Body of pancreas (tissue), 4 donors: ENCODE data around the gene DZIP1. TPM values are rescaled to one million over a fixed set of nuclear protein-coding genes. Genes with fewer than 3 reads are reported as not detected.

Experiments
- ATAC-seq: fragments of 150-250 bp; one replicate; pipeline ENCODE4 v1.9.1; 2016
- DNase-seq, 4 donors: peaks; one replicate each; pipeline ENCODE4 v3.0.0-alpha.2; 2019
- H3K27ac ChIP-seq, 4 donors: fragments of 200-600 bp; sonication (generic); 1 replicate in 3 of 4; 2 replicates in 1 of 4; pipeline versions ENCODE4 v1.5.1 to v1.6.1; 2016 to 2019; ENCODE audit warnings: mild to moderate bottlenecking in 1 of 4, mixed read lengths in 1 of 4, moderate library complexity in 1 of 4
- H3K27me3 ChIP-seq, 2 donors: fragments of 200-600 bp; sonication (generic); one replicate each; pipeline ENCODE4 v1.6.0; 2016; ENCODE audit warnings: mild to moderate bottlenecking in 1 of 2
- H3K36me3 ChIP-seq, 2 donors: fragments of 200-600 bp; sonication (generic); replicated peaks in 1 of 2; 2 replicates each; pipeline ENCODE4 v1.5.1; 2016; ENCODE audit warnings: low read depth in 2 of 2; ENCODE audit not compliant: insufficient read depth in 1 of 2
- H3K4me1 ChIP-seq: fragments of 200-600 bp; sonication (generic); one replicate; pipeline ENCODE4 v1.6.0; 2016
- H3K4me3 ChIP-seq, 2 donors: fragments of 200-600 bp; sonication (generic); 1 replicate in 1 of 2; 2 replicates in 1 of 2; pipeline ENCODE4 v1.5.1; 2016 to 2019
- H3K9me3 ChIP-seq, 3 donors: fragments of 200-600 bp; sonication (generic); 1 replicate in 2 of 3; 2 replicates in 1 of 3; pipeline ENCODE4 v1.5.1; 2016
- CTCF ChIP-seq, 7 experiments: fragments of 450-650 bp in 4 of 7; fragments of 200-600 bp in 3 of 7; sonication (generic) in 3 of 7; IDR thresholded peaks; one replicate each; pipeline ENCODE4 v1.5.1; 2016 to 2019; ENCODE audit warnings: antibody characterized with exemption in 7 of 7
- POLR2A ChIP-seq, 3 donors: fragments of 450-650 bp; IDR thresholded peaks; one replicate each; pipeline ENCODE4 v1.6.1; 2016; ENCODE audit warnings: antibody characterized with exemption in 3 of 3, mild to moderate bottlenecking in 2 of 3
- WGBS, 2 donors: methylation state at CpG; one replicate each; pipeline ENCODE4 v1.1.5; 2017; 5-methylcytosine and 5-hydroxymethylcytosine counted together
- intact Hi-C: fragments of 100-400 bp; cut with DNase I; formaldehyde crosslinking; loops from one replicate; pipeline ENCODE4 v1.15.1; 2023
- total RNA-seq, 2 donors: library from RNA; depleted of rRNA; stranded (reverse); fragments of >200 nt; gene quantifications; one replicate each; pipeline ENCODE4 v1.1.0, GENCODE V29; 2016

The DZIP1 gene
- total RNA-seq, 2 donors from 2014 or later, result 17.5 to 42.0 TPM

GRCh38 chr13:95544293-95544692 is 100.2 kb downstream of the DZIP1 start:
- Histone ChIP-seq H3K9me3 (no peaks in the 10 kb centered on the region), H3K27me3 (no peaks in the 10 kb centered on the region), H3K36me3 (no peaks in the 10 kb centered on the region), H3K4me1 (peaks cover 22% of the 10 kb centered on the region), H3K4me3 (no peak overlapping the region), H3K27ac (no peak overlapping the region)
- DNase-seq (no peak), ATAC-seq (no peak)
- intact Hi-C loops, result no loop called here
- no peak for TF ChIP-seq CTCF (IDR thresholded peaks at IDR 0.05)
- no peak for TF ChIP-seq POLR2A (IDR thresholded peaks at IDR 0.05)
- 50 to 62% methylated on average over 2 of the region's 2 CpGs for WGBS, 2 donors

GRCh38 chr13:95541911-95542474 is 102.5 kb downstream of the DZIP1 start:
- ATAC-seq, result no peak
- H3K27ac ChIP-seq, result peak overlapping the region; percentile 25 to 77 (median 57)

GRCh38 chr13:95541308-95541707 is 103.2 kb downstream of the DZIP1 start:
- Histone ChIP-seq H3K27me3 (no peaks in the 10 kb centered on the region), H3K4me1 (peaks cover 44% of the 10 kb centered on the region), H3K27ac (peak overlapping the region; percentile 45 to 77 (median 57)), H3K4me3 (no peak overlapping the region), H3K9me3 (no peaks in the 10 kb centered on the region), H3K36me3 (no peaks in the 10 kb centered on the region)
- ATAC-seq, result no peak
- intact Hi-C loops, result no loop called here
- DNase-seq, result no peak
- WGBS, 2 donors, result 12 to 15% methylated on average over 2 of the region's 2 CpGs
- TF ChIP-seq POLR2A (IDR thresholded peaks at IDR 0.05), result no peak
- TF ChIP-seq CTCF (IDR thresholded peaks at IDR 0.05), result no peak

More at GRCh38 chr13:95541911-95542474, 102.5 kb downstream of the DZIP1 start:
- Histone ChIP-seq H3K4me1 (peaks cover 38% of the 10 kb centered on the region), H3K36me3 (no peaks in the 10 kb centered on the region), H3K4me3 (no peak overlapping the region), H3K27me3 (no peaks in the 10 kb centered on the region), H3K9me3 (no peaks in the 10 kb centered on the region)
- TF ChIP-seq POLR2A (IDR thresholded peaks at IDR 0.05), result no peak
- WGBS, 2 donors, result 70 to 73% methylated on average over 8 of the region's 8 CpGs
- no peak for DNase-seq
- intact Hi-C loops, result no loop called here

GRCh38 chr13:95540888-95541287 is 103.6 kb downstream of the DZIP1 start:
- Histone ChIP-seq H3K4me3 (no peak overlapping the region), H3K9me3 (no peaks in the 10 kb centered on the region), H3K27ac (peak overlapping the region; percentile 45 to 77 (median 57)), H3K36me3 (no peaks in the 10 kb centered on the region), H3K27me3 (no peaks in the 10 kb centered on the region), H3K4me1 (peaks cover 48% of the 10 kb centered on the region)
- ATAC-seq, result peak; percentile 96
- no peak for TF ChIP-seq CTCF (IDR thresholded peaks at IDR 0.05)
- no peak for TF ChIP-seq POLR2A (IDR thresholded peaks at IDR 0.05)
- intact Hi-C loops, result no loop called here
- 5 to 7% methylated on average over 6 of the region's 6 CpGs for WGBS, 2 donors
- peak; percentile 88 to 95 (median 90) for DNase-seq

GRCh38 chr13:95536632-95537241 is 107.8 kb downstream of the DZIP1 start:
- Histone ChIP-seq H3K4me1 (peaks cover 66% of the 10 kb centered on the region), H3K27me3 (no peaks in the 10 kb centered on the region), H3K4me3 (no peak overlapping the region), H3K27ac (peak overlapping the region in 3 of 4 donors; percentile 65 to 81 (median 81)), H3K9me3 (no peaks in the 10 kb centered on the region), H3K36me3 (no peaks in the 10 kb centered on the region)
- intact Hi-C loops, result no loop called here
- no peak for TF ChIP-seq POLR2A (IDR thresholded peaks at IDR 0.05)
- peak; percentile 9 to 81 (median 68) for TF ChIP-seq CTCF (IDR thresholded peaks at IDR 0.05)
- ATAC-seq, result peak; percentile 54
- WGBS, 2 donors, result 3 to 5% methylated on average over 6 of the region's 6 CpGs
- peak; percentile 67 to 83 (median 72) for DNase-seq
